Measurements from ENCODE around the gene JARID2.

- no peak for TF ChIP-seq CTCF (IDR thresholded peaks at IDR 0.05)
- TF ChIP-seq POLR2A (IDR thresholded peaks at IDR 0.05) = no peak
Observed at GRCh38 chr6:15453186-15453585, 207.3 kb downstream of the JARID2 start.

All from thyroid gland (tissue), 4 donors.